Inflammatory macrophage treated with lipopolysaccharide for 4 hours (primary cell): Measurements from ENCODE around the gene SETDB1.
"Not testable (repeated sequence)": the region's sequence is repeated elsewhere in the genome, so short reads cannot be mapped to it uniquely, and the experiment has no call there.

Experiments
- DNase-seq: peaks from one replicate; pipeline ENCODE4 v3.0.0-alpha.2; 2020

SETDB1 gene

GRCh38 chr1:150926097-150926741, at the start of gene SETDB1:
SETDB1 (plus strand) TSS chr1:150926363; CDS start chr1:150927715, 1,352 bp downstream.
- peak; percentile 99 for DNase-seq

DNA sequence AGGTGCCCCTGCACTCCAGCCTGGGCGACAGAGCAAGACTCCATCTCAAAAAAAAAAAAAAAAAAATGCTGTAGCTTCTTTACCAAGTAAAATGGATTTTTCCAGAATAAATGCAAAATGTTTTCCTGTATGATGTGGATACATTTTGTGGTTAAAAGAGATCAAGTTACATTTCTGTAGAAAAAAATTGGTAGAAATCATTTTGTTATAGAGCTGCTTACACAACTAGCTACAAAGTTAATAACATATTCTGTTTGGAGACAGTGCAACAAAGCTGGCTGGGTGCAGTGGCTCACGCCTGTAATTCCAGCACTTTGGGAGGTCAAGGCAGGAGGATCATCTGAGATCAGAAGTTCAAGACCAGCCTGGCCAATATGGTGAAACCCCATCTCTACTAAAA, 47.2 kb upstream of the SETDB1 start:
- not testable (repeated sequence) for DNase-seq

GRCh38 chr1:150881331-150882070, 44.7 kb upstream of the SETDB1 start:
- peak; percentile 93 for DNase-seq

DNA sequence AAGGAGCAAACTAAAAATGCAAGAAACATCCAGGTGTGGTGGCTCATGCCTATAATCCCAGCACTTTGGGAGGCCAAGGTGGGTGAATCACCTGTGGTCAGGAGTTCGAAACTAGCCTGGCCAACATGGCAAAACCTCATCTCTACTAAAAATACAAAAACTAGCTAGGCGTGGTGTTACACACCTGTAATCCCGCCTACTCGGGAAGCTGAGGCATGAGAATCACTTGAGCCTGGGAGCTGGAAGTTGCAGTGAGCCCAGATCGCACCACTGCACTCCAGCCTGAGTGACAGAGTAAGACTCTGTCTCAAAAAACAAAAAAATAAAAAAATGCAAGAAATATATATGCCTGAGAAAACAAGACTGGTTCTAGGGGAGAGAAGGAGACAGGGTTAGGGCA, 43.0 kb upstream of the SETDB1 start:
- DNase-seq: not testable (repeated sequence)

DNA sequence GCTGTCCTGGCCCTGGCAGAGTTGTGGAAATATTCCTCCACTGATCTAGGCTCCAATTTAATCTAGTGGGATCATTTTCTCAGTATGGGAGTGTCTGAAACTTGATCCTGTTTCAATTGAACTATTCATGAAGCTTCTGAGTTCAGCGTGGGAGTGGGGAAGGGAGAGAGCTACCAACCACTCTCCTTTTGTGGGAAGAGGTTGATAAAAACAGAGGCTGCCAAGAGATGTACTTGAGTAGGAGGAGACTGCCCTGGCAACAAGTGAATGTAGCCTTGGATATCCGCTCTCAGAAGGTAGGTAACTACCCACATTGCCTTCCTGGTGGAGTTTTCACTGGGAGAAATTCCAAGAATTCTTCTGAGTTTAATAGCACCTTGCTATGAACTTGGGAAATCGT, 39.1 kb upstream of the SETDB1 start, which contains the start of gene CTXND2:
Gene CTXND2 (plus strand): TSS at position 119 of the 400 bp plus-strand sequence. CDS start 25,179 bp downstream, outside the sequence.
- no peak for DNase-seq

DNA sequence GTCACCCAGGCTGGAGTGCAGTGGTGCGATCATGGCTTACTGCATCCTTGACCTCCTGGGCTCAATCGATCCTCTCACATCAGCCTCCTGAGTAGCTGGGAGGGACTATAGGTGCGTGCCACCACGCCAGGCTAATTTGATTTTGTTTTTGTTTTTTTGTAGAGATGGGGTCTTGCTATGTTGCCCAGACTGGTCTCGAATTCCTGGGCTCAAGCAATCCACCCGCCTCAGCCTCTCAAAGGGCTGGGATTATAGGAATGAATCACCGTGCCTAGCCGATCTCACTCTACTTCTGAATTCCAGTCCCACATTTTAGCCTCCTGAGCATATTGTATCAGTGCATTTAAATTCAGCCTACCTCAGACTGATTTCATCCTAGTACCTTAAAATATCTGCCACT, 37.4 kb upstream of the SETDB1 start:
- DNase-seq: no peak

DNA sequence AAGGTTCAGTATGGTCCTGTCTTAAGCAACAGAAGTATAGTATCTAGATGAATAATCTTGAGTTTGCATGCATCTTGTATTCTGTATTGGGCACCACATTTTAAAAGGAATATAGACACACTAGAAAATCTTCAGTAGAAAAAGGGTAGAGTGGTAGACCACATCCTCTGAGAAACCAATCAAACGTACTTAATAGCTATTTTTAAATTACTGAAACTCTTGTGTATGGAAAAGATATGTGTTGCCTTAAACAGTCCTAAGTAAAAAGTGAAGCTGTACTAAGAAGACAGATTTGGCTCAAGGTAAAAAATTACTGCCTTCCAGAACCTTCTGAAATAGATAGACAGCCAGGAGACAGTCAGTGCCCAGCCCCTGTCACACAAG, 36.1 kb upstream of the SETDB1 start:
- DNase-seq: no peak

- no peak for DNase-seq
These were observed 32.7 kb upstream of the SETDB1 start for GRCh38 chr1:150893336-150893913.

GRCh38 chr1:150895618-150896017, 30.5 kb upstream of the SETDB1 start:
- no peak for DNase-seq

GRCh38 chr1:150899795-150900194, 26.4 kb upstream of the SETDB1 start:
- DNase-seq: not testable (repeated sequence)

GRCh38 chr1:150902346-150902745, 23.8 kb upstream of the SETDB1 start:
- DNase-seq: no peak

DNA sequence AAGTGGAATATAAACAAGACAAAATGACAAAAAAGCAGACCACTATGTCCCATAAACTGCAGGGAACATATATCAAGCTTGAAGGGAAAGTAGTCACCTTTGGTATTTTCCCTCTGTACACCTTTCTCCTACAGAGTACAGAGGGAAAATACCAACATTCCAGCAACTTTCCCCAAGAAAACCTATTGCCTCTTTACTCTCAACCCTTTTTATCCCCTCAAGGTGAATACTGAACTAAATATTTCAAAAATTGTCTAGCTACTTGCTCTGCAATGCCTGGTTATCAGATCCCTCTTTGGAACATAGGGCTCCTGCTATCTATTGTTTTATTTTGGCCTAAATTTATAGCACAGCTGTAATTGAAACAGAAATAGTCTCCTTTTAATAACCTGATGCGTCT, 23.4 kb upstream of the SETDB1 start:
- no peak for DNase-seq

DNA sequence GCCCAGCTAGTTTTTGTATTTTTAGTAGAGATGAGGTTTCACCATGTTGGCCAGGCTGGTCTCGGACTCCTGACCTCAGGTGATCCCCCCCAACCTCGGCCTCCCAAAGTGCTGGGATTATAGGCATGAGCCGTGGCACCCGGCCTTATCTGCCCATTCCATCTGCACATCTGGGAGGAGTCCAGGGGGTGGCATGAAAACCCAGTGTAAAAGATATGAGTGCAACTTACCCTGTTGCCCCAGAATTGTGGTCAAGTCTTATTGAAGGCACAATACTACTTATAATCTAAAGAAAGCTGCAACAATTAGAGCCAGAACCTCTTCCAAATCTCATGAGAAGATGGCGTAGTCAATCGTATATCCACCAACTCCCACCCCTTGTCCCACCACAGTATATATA, 20.9 kb upstream of the SETDB1 start:
- no peak for DNase-seq

DNA sequence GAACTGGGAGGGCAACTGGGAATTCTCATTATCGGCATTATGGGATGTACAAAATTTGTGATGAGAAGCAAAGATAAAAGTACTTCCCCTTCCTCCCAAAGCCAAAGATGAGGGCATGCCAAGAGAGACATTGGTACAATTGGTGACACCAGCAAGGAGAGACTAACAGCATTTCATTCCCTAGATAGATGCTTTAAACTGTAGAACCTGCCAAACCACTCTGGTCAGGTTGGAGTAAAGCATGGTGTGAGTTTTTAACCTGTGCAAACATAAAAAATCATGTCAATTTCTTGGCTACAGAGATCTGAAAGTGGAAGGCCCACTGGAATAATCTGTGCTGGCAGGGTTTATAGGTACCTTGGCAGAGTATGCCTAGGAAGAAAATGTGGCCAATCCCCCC, 19.8 kb upstream of the SETDB1 start:
- DNase-seq: no peak

DNA sequence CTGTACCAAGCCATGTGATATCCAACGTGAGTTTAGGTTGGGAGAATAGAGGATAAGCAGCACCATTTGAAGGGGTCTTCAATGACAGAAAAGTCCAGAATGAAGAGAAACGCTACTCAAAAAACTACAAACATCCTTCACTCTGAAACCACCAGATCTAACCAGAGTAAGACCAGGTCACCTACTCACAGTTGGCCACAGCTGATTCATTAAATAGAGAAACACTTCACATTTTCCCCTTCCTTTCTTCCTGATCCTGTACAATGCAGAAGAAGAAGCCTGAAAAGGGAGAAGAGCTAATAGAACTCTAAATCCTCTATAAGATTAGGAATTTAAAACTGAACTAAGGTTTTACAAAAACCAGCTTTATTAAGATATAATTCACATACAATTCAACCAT, 19.4 kb upstream of the SETDB1 start:
- DNase-seq: no peak

DNA sequence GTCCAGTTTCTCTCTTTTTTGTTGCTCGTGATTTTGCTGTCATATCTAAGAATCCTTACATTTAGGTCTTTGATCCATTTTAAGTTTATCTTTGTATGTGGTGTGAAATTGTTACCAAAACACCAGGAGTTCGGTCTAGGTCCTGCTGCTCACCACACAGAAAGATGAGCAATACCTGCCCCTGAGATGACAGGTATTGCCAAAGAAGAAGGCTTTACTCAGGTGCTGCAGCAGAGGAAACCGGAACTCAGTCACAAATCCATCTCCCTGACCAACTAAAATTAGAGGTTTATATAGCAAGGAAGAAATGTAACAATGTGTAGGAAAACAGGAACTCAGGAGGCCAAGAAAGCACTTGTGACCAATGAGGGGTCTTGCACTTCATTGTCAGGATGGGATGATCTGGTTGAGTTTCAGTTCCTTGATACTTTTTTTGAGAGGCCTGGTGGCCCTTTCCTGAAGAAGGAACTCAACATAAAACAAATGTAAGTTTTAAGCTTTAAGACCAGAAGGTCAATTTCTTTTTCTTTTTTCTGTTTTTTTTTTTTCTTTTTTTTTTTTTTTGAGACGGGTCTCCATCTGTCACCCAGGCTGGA, 16.5 kb upstream of the SETDB1 start:
- peak; percentile 52 for DNase-seq

- DNase-seq: no peak
These were observed 13.5 kb upstream of the SETDB1 start for GRCh38 chr1:150912623-150913022.

GRCh38 chr1:150917387-150917786, 8.8 kb upstream of the SETDB1 start:
- DNase-seq: no peak

GRCh38 chr1:150922519-150922975, 3.6 kb upstream of the SETDB1 start:
- DNase-seq: peak; percentile 78

DNA sequence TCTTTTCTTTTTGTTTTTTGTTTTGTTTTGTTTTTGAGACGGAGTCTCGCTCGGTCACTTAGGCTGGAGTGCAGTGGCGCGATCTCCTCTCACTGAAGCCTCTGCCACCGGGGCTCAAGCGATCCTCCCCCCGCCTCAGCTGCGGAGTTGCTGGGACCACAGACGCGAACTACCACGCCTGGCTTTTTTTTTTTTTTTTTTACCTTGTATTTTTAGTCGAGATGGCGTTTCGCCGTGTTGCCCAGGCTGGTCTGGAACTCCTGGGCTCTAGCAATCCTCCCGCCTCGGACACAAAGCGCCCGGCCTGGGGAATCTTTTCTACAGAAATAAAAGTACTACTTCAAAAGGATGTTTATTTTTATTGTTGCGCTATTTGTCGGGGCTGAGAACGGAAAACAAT, 1.1 kb upstream of the SETDB1 start:
- no peak for DNase-seq

GRCh38 chr1:150927624-150928023, 1.5 kb downstream of the SETDB1 start:
- DNase-seq: peak; percentile 70

DNA sequence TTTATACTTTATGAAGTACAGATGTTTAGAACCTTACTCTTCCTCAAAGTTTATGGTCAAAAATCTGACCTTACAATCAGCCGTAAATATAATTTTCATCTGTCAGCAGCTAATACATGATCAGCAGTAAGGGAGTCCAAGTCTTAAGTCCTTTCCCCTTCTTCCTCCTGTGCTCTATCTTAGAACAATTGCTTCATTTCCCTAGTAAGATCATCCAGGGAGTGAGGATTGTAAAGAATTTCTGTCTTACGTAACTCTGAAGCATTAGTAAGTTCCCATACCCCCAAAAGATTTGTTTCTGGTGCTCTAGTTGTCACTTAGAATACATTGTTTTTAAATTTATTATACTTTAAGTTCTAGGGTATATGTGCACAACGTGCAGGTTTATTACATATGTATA, 2.1 kb downstream of the SETDB1 start:
- DNase-seq: peak; percentile 40

- not testable (repeated sequence) for DNase-seq
These were observed 2.6 kb downstream of the SETDB1 start for GRCh38 chr1:150928775-150929174.

DNA sequence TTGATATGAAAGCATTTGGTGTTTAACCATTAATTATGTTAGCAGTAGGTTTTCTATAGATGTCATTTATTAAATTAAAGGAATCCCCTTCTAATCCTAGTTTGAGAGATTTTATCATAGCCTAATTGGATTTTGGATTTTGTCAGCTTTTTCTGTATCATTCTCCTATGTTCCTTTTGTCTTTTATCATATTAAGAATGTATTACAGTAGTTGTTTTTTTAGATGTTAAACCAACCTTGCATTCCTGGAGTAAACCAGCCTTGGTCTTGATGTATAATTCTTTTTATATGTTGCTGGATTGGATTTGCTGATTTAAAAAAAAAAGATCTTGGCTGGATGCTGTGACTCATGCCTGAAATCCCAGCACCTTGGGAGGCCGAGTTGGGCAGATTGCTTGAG, 5.6 kb downstream of the SETDB1 start:
- DNase-seq: no peak
